Activated naive CD4-positive, alpha-beta T cell treated with anti-CD3 and anti-CD28 coated beads, Interleukin-2, amount 50 U/mL, for 24 hours (primary cell): ENCODE data around the gene SVEP1.
"Not testable (repeated sequence)": the region's sequence is repeated elsewhere in the genome, so short reads cannot be mapped to it uniquely, and the experiment has no call there.

Source experiments
- H3K27ac Mint-ChIP-seq: one replicate; pipeline ENCODE4 v1.8.0; 2021; ENCODE audit warnings: mild to moderate bottlenecking, mixed read lengths
- H3K27me3 Mint-ChIP-seq: one replicate; pipeline ENCODE4 v1.8.0; 2021; ENCODE audit warnings: mixed read lengths
- H3K36me3 Mint-ChIP-seq: one replicate; pipeline ENCODE4 v1.8.0; 2021; ENCODE audit warnings: mixed read lengths
- H3K4me1 Mint-ChIP-seq: one replicate; pipeline ENCODE4 v1.8.0; 2021; ENCODE audit warnings: mixed read lengths
- H3K4me3 Mint-ChIP-seq: one replicate; pipeline ENCODE4 v1.8.0; 2021; ENCODE audit warnings: mild to moderate bottlenecking, mixed read lengths
- H3K9me3 Mint-ChIP-seq: one replicate; pipeline ENCODE4 v1.8.0; 2021; ENCODE audit warnings: mixed read lengths

Gene SVEP1

DNA sequence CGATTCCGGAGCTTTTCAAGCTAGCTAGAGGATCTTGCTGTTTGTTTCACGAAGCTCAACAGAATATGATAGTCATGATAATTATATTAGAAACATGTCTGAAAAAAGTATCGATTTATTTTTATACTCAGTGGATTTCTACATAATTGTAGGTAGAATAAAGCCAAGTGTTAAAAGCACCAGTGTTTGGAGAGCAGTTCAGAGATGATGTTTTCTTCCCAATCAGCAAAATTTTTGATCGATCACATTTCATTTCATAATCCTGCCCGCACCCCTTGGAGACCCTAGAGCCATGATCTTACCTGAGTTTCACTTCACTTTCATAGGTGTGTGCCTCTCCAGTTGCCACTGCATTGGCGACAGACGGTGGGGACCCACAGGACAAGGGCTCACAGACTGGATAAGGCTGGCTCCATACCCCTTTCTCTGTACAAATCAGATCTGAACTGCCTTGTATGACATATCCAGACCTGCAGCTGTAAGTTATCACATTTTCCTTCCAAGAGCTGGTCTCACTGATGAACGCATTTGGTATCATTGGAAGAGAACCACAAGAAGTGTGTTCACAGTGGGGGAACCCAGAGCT lies 173.6 kb downstream of the SVEP1 start:
- Mint-ChIP-seq H3K9me3 (no peaks in the 10 kb centered on the region), H3K27me3 (peaks cover under 1% of the 10 kb centered on the region), H3K4me1 (no peaks in the 10 kb centered on the region), H3K27ac (no peak overlapping the region), H3K4me3 (no peak overlapping the region), H3K36me3 (no peaks in the 10 kb centered on the region)

DNA sequence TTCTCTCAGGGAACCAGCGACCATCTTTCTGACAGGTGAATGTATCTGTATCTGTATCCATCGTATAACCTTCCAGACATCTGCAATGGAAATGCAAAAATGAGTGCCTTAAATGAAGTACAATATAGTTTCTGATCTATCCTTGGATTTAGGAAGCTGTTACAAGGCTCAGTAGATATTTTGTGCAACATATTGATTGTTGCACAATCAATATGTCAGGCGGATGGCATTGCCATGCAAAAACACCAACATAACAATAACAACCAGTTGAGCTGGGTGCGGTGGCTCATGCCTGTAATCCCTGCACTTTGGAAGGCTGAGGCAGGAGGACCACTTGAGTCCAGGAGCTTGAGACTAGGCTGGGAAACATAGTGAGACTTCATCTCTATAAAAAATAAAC lies 175.1 kb downstream of the SVEP1 start:
- no peaks in the 10 kb centered on the region for H3K36me3 Mint-ChIP-seq

DNA sequence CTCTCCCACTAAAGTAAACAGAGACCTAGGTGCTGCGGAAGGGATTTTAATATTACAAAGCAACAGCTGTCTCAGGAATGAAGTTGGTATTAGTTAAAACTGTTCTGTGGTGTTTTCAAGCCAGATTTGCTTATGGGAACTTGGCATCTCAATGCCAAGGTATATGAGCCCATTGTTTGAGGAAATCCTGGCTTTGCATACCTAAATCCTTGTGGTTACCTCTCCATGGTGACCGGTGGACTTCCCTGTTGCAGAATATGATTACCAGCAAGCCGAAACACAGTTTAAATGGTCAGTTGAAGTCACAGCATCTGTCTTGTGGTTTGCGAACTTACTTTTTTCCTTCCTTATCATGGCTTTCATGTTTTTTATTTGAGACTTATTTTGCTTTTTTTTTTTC lies 179.6 kb downstream of the SVEP1 start:
- H3K4me1 Mint-ChIP-seq = no peaks in the 10 kb centered on the region
- H3K4me3 Mint-ChIP-seq = no peak overlapping the region
- H3K36me3 Mint-ChIP-seq = no peaks in the 10 kb centered on the region
- H3K9me3 Mint-ChIP-seq = no peaks in the 10 kb centered on the region
- no peaks in the 10 kb centered on the region for H3K27me3 Mint-ChIP-seq
- no peak overlapping the region for H3K27ac Mint-ChIP-seq

More for the DNA sequence above, 175.1 kb downstream of the SVEP1 start:
- Mint-ChIP-seq H3K4me3 (no peak overlapping the region), H3K9me3 (no peaks in the 10 kb centered on the region), H3K27ac (no peak overlapping the region), H3K27me3 (no peaks in the 10 kb centered on the region), H3K4me1 (no peaks in the 10 kb centered on the region)

DNA sequence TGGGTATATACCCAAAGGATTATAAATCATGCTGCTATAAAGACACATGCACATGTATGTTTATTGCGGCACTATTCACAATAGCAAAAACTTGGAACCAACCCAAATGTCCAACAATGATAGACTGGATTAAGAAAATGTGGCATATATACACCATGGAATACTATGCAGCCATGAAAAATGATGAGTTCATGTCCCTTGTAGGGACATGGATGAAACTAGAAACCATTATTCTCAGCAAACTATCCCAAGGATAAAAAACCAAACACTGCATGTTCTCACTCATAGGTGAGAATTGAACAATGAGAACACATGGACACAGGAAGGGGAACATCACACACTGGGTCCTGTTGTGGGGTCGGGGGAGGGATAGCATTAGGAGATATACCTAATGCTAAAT lies 180.5 kb downstream of the SVEP1 start:
- H3K36me3 Mint-ChIP-seq, H3K27ac Mint-ChIP-seq, H3K4me3 Mint-ChIP-seq, H3K4me1 Mint-ChIP-seq, H3K9me3 Mint-ChIP-seq, H3K27me3 Mint-ChIP-seq: not testable (repeated sequence)

DNA sequence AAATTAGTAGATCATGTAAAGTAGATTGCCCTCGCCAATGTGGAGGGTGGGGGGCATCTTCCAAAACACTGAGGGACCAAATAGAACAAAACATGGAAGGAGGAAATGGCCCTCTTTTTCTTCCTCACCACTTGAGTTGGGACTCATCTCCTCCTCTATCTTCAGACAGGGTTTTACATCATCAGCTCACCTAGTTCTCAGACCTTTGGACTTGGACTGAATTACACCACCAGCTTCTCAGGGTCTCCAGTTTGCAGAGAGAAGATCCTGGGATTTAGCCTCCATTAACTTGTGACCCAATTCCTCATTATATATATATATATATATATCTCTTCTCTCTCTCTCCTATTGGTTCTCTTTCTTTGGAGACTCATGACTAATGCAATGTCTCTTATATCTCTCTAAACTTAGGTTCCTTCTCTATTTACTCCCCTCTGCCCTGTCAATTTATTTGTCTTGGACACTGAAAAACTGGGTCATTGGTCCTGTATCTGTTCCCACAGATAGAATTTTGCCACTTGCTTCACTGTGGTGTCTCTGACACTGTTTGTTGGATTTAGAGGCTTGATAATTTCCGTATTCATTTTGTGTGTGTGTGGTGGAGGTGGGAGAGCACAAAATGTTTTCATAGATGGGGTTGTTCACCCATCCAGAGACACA lies 187.6 kb downstream of the SVEP1 start:
- Mint-ChIP-seq H3K9me3 (no peaks in the 10 kb centered on the region), H3K4me1 (no peaks in the 10 kb centered on the region), H3K27ac (no peak overlapping the region), H3K4me3 (no peak overlapping the region), H3K36me3 (no peaks in the 10 kb centered on the region), H3K27me3 (peaks cover 1% of the 10 kb centered on the region)

DNA sequence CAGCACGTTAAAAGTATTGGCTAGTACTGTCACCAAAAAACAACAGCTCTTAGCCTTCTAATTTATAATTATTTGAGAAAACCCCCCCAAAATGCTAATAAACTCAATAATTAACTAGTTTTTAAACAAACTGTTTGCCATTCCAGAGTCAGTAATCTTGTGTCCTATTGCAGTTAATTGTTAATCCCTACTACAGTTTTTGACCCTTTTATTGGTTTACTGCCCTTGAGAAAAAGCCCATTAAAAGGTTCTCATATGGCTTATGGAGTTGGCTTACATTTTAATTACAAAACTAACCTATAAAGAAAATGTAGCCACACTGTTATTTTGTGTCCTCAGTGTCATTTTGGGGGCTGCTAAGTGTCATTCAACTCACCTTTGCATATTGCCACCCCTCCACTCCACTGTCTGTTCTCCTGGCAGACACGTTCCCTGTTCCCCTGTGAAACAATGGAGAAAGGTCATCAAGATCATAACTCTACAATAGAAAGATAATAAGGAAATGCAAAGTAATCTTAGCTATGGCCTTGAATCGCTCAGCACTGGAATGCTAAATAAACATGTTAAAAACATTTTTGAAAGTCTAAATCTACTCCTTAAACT lies 190.3 kb downstream of the SVEP1 start:
- Mint-ChIP-seq H3K36me3 (no peaks in the 10 kb centered on the region), H3K4me1 (no peaks in the 10 kb centered on the region), H3K27ac (no peak overlapping the region), H3K9me3 (no peaks in the 10 kb centered on the region), H3K27me3 (peaks cover 1% of the 10 kb centered on the region), H3K4me3 (no peak overlapping the region)

DNA sequence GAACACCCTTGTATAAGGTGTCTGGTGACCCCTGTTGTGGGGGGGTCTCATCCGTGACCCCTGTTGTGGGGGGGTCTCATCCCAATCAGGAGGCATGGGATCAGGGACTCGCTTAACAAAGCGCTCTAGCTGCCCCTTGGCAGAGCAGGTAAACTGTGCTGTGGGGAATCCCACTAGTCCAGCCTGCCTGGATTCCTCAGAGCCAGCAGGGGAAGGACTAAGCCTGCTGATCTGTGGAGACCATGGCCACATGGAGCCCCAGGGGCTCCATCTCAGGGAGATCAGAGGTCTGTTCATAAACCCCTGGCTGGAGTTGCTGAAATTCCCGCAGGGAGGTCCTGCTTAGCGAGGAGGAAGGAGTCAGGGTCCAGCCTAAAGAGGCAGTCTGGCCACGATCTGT lies 196.1 kb downstream of the SVEP1 start:
- Mint-ChIP-seq H3K27ac (no peak overlapping the region), H3K4me3 (no peak overlapping the region), H3K27me3 (peaks cover 2% of the 10 kb centered on the region), H3K9me3 (no peaks in the 10 kb centered on the region), H3K4me1 (no peaks in the 10 kb centered on the region), H3K36me3 (no peaks in the 10 kb centered on the region)

DNA sequence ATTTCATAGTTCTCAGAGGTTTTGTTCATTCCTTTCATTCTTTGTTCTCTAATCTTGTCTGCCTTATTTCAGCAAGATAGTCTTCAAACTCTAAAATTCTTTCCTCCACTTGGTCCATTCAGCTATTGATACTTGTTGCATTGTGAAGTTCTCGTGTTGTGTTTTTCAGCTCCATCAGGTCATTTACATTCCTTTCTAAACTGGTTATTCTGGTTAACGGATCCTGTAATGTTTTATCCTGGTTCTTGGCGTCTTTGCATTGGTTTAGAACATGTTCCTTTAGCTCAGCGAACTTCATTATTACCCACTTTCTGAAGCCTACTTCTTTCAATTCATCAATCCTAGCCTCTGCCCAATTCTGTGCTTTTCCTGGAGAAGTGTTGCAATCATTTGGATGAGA lies 196.8 kb downstream of the SVEP1 start:
- peaks cover 2% of the 10 kb centered on the region for H3K27me3 Mint-ChIP-seq
- no peak overlapping the region for H3K4me3 Mint-ChIP-seq
- H3K4me1 Mint-ChIP-seq = no peaks in the 10 kb centered on the region
- no peak overlapping the region for H3K27ac Mint-ChIP-seq
- H3K36me3 Mint-ChIP-seq = no peaks in the 10 kb centered on the region
- H3K9me3 Mint-ChIP-seq = no peaks in the 10 kb centered on the region

DNA sequence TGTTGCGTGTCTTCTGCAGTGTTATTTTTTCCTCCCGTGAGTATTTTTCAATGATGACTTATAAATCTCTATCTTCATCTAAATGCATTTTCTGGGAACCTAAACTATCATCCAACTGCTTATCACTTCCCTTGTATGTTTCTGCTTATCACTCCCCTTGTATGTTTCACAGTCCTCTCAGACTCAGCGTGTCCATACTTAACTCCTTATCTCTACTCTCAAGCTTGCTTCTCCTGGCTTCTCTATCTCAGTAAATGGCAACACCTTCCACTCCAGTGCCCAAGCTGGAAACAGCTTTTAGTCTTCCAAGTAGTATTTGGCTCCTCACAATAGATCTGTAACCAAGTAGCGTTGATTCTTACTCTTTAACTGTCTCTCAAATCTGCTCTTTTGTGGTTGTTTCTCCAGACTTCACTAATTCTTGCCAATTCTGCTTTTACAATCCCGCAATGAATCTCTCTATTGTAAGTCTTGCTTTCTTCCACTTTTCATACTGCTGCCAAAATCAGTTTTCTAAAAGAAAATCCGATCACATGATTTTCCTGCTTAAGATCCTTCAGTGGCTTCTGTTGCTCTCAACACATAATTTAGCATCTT lies 208.0 kb downstream of the SVEP1 start:
- H3K27ac Mint-ChIP-seq = no peak overlapping the region
- no peaks in the 10 kb centered on the region for H3K4me1 Mint-ChIP-seq
- H3K27me3 Mint-ChIP-seq = no peaks in the 10 kb centered on the region
- H3K4me3 Mint-ChIP-seq = no peak overlapping the region
- H3K36me3 Mint-ChIP-seq = no peaks in the 10 kb centered on the region
- no peaks in the 10 kb centered on the region for H3K9me3 Mint-ChIP-seq

DNA sequence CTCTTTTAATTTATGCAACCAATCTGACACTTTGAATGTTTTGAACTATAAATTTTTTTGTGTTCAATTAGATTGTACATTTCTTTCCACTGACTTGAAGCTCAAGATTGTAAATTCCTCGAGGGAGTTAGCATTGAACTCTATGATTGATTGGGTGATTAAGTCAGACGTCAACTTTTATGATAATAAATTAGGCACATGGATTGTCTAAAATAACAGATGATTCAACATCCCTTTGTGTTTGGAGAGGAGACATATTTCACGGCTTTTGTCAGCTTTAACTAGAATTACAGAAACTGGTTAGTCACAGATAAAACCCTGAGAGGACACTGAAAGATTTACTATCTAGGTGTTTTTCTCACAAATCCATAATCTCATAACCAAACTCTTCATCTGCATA lies 209.2 kb downstream of the SVEP1 start:
- Mint-ChIP-seq H3K9me3 (no peaks in the 10 kb centered on the region), H3K27me3 (no peaks in the 10 kb centered on the region), H3K27ac (no peak overlapping the region), H3K4me3 (no peak overlapping the region), H3K4me1 (no peaks in the 10 kb centered on the region), H3K36me3 (no peaks in the 10 kb centered on the region)

DNA sequence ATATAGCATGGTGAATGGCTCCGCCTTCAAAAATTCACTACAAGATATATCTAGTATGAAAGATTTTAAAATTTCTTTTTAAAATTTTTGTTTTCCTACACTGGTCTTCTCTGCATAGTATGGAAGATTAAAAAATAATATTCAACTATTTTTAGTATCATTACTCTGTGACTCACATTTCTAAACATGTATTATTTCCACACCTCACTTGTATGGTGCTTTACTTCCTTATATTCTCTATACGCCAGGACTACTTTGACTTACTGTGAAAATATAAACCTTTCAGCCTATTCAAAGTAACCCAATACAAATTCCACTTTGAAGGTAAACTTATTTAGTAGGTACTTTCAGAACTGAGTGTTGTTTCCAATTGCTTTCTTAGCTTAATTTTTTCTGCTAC lies 215.1 kb downstream of the SVEP1 start:
- Mint-ChIP-seq H3K27me3 (peaks cover 2% of the 10 kb centered on the region), H3K4me1 (no peaks in the 10 kb centered on the region), H3K27ac (no peak overlapping the region), H3K4me3 (no peak overlapping the region), H3K9me3 (no peaks in the 10 kb centered on the region), H3K36me3 (no peaks in the 10 kb centered on the region)

DNA sequence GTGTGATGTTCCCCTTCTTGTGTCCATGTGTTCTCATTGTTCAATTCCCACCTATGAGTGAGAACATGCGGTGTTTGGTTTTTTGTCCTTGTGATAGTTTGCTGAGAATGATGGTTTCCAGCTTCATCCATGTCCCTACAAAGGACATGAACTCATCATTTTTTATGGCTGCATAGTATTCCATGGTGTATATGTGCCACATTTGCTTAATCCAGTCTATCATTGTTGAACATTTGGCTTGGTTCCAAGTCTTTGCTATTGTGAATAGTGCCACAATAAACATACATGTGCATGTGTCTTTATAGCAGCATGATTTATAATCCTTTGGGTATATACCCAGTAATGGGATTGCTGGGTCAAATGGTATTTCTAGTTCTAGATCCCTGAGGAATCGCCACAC lies 220.5 kb downstream of the SVEP1 start:
- H3K27ac Mint-ChIP-seq, H3K36me3 Mint-ChIP-seq, H3K4me1 Mint-ChIP-seq, H3K27me3 Mint-ChIP-seq, H3K4me3 Mint-ChIP-seq, H3K9me3 Mint-ChIP-seq: not testable (repeated sequence)

DNA sequence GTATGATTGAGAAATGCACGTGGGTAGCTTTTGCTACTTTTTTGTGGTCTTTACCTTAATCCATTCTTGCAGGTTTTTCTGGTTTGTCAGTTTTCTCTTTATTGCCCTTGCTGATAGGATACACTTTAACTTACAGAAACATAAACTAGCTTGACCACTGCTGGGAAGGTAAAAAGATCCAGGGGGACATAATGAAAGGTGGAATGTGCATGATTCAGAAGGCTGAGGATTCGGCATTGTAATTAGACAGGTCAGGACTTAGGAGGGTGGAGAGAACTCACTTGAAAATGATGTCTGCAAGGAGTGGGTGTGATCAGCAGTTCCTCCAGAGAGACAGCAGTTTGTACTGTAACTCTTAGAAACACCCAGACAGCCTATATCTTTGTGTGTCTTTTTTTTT lies 222.0 kb downstream of the SVEP1 start:
- Mint-ChIP-seq H3K36me3 (no peaks in the 10 kb centered on the region), H3K27ac (no peak overlapping the region), H3K27me3 (no peaks in the 10 kb centered on the region), H3K4me3 (no peak overlapping the region), H3K9me3 (no peaks in the 10 kb centered on the region), H3K4me1 (no peaks in the 10 kb centered on the region)

DNA sequence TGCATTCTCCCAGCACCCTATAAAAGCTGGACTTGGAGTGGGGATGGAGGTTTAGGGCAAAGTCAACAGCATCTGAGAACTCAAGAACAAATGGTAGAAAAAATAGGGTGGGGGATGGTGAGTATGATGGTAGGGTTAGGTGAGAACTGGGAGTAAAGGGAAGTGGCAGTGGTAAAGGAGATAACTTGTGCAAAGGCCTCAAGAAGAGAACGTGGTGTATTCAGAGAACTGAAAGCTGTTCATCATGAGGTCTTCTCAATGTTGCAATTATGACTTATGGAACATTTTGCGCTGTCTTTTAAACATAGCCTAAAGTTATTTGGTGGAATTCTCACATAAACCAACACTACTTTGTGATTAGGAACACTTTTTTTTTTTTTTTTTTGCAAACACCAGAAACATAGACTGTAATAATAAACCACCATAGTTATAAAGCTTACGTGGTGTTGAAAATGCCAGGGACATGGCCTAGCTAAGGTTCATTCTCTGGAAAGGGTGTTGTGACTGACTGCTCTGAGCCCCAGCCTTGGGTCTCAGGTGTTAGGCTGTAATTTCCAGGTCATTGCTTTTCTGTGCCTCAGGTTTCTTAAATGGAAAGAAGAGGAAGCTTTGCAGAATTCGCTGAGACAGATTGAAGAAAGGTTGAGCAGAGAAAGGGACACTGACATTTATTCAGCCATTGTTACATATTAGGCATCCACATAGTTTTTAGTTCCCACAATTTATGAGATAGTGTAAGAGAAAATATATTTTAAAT lies 222.7 kb downstream of the SVEP1 start:
- no peaks in the 10 kb centered on the region for H3K27me3 Mint-ChIP-seq
- no peak overlapping the region for H3K27ac Mint-ChIP-seq
- no peaks in the 10 kb centered on the region for H3K9me3 Mint-ChIP-seq
- no peaks in the 10 kb centered on the region for H3K4me1 Mint-ChIP-seq
- H3K36me3 Mint-ChIP-seq = no peaks in the 10 kb centered on the region
- H3K4me3 Mint-ChIP-seq = no peak overlapping the region

DNA sequence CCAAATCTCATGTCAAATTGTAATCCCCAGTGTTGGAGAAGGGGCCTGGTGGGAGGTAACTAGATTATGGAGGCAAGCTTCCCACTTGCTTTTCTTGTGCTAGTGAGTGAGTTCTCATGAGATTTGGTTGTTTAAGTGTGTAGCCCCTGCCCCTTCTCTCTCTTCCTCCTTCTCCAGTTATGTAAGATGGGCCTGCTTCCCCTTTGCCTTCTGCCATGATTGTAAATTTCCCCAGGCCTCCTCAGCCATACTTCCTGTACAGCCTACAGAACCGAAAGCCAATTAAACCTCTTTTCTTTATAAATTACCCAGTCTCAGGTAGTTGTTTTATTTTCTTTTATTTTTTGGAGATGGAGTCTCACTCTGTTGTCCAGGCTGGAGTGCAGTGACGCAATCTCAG lies 223.6 kb downstream of the SVEP1 start:
- no peaks in the 10 kb centered on the region for H3K36me3 Mint-ChIP-seq
- no peaks in the 10 kb centered on the region for H3K9me3 Mint-ChIP-seq
- H3K27ac Mint-ChIP-seq = no peak overlapping the region
- no peak overlapping the region for H3K4me3 Mint-ChIP-seq
- no peaks in the 10 kb centered on the region for H3K27me3 Mint-ChIP-seq
- no peaks in the 10 kb centered on the region for H3K4me1 Mint-ChIP-seq

DNA sequence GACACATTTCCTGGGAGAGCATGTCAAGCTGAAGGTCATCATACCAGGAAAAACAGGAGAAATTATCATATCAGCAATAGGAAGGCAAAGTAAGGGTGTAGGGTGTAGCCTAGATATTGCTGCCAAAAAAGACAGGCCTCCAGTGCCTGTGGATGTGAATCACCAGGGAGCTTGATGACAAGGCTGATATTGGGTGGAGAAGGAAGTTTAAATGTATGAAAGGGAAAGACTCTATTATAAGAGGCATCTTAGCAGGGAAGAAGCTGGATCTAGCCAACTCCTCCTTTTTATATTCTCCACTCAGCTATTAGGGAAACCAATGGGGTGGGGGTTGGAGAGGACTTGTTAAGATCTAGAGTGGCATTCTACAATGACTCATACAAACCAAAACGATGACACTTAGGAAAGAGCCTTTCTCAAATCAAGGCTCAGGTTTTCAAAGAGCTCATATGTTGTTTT lies 228.5 kb downstream of the SVEP1 start:
- H3K27me3 Mint-ChIP-seq = no peaks in the 10 kb centered on the region
- no peaks in the 10 kb centered on the region for H3K9me3 Mint-ChIP-seq
- H3K4me1 Mint-ChIP-seq = no peaks in the 10 kb centered on the region
- H3K36me3 Mint-ChIP-seq = no peaks in the 10 kb centered on the region
- no peak overlapping the region for H3K4me3 Mint-ChIP-seq
- no peak overlapping the region for H3K27ac Mint-ChIP-seq
